HCEC 1CT (cell line): ENCODE data around the gene PLA2G1B.
A peak's percentile ranks its signal among the peaks of the same experiment; 100 is the strongest.

Experiments
- DNase-seq: peaks from one replicate; pipeline ENCODE4 v3.0.0-alpha.2; 2017

PLA2G1B gene

GRCh38 chr12:120327593-120327992, at the start of gene PLA2G1B:
TSS of gene PLA2G1B (minus strand) at chr12:120327779. CDS start at chr12:120327753, 26 bp downstream.
- no peak for DNase-seq

- DNase-seq, result no peak
These were observed 49.5 kb upstream of the PLA2G1B start for GRCh38 chr12:120376934-120377572.

- no peak for DNase-seq
These were observed 48.8 kb upstream of the PLA2G1B start for GRCh38 chr12:120376416-120376815.

GRCh38 chr12:120376009-120376408, 48.4 kb upstream of the PLA2G1B start:
- DNase-seq, result no peak

- DNase-seq, result no peak
These were observed 46.1 kb upstream of the PLA2G1B start for GRCh38 chr12:120373683-120374082.

GRCh38 chr12:120370343-120371243, 43.0 kb upstream of the PLA2G1B start:
- no peak for DNase-seq

- DNase-seq, result no peak
These were observed 42.2 kb upstream of the PLA2G1B start for GRCh38 chr12:120369603-120370342.

GRCh38 chr12:120368789-120369602, 41.4 kb upstream of the PLA2G1B start, which contains the start of gene MSI1:
TSS of gene MSI1 (minus strand) at chr12:120369164. CDS start at chr12:120369091, 73 bp downstream.
- DNase-seq, result no peak

- no peak for DNase-seq
These were observed 40.6 kb upstream of the PLA2G1B start for GRCh38 chr12:120367924-120368788.

- DNase-seq, result no peak
These were observed 39.8 kb upstream of the PLA2G1B start for GRCh38 chr12:120367233-120367923.

- no peak for DNase-seq
These were observed 39.3 kb upstream of the PLA2G1B start for GRCh38 chr12:120366845-120367232.

- no peak for DNase-seq
These were observed 38.7 kb upstream of the PLA2G1B start for GRCh38 chr12:120366341-120366705.

GRCh38 chr12:120365675-120366340, 38.2 kb upstream of the PLA2G1B start:
- DNase-seq, result no peak

- DNase-seq, result no peak
These were observed 36.9 kb upstream of the PLA2G1B start for GRCh38 chr12:120364487-120364886.

- no peak for DNase-seq
These were observed 35.8 kb upstream of the PLA2G1B start for GRCh38 chr12:120363274-120363855.

- no peak for DNase-seq
These were observed 35.1 kb upstream of the PLA2G1B start for GRCh38 chr12:120362516-120363273.

GRCh38 chr12:120361506-120362208, 34.1 kb upstream of the PLA2G1B start:
- DNase-seq, result peak; percentile 35

GRCh38 chr12:120359128-120359527, 31.5 kb upstream of the PLA2G1B start:
- DNase-seq, result no peak
